HG03460 (cell line): ENCODE measurements around the gene CCBE1.
"Not testable (repeated sequence)": the region's sequence is repeated elsewhere in the genome, so short reads cannot be mapped to it uniquely, and the experiment has no call there.

ENCODE experiments used
- ATAC-seq: cut with Tn5 transposase; IDR thresholded peaks from one replicate; pipeline ENCODE4 v1.9.1; 2021; ENCODE audit not compliant: unreplicated experiment

CCBE1 gene

GRCh38 chr18:59685501-59685900 is 11.7 kb downstream of the CCBE1 start:
- no peak for ATAC-seq

GRCh38 chr18:59684777-59685176 is 12.4 kb downstream of the CCBE1 start:
- ATAC-seq, result no peak

- ATAC-seq, result no peak
Measured at GRCh38 chr18:59681521-59682004, 15.7 kb downstream of the CCBE1 start.

GRCh38 chr18:59681051-59681450 is 16.2 kb downstream of the CCBE1 start:
- no peak for ATAC-seq

GRCh38 chr18:59675346-59675745 is 21.9 kb downstream of the CCBE1 start:
- no peak for ATAC-seq

- ATAC-seq, result no peak
Measured at GRCh38 chr18:59674903-59675270, 22.3 kb downstream of the CCBE1 start.

GRCh38 chr18:59674186-59674902 is 22.9 kb downstream of the CCBE1 start:
- ATAC-seq, result no peak

- ATAC-seq, result no peak
Measured at GRCh38 chr18:59672235-59672711, 24.9 kb downstream of the CCBE1 start.

- no peak for ATAC-seq
Measured at GRCh38 chr18:59671551-59671950, 25.7 kb downstream of the CCBE1 start.

- ATAC-seq, result no peak
Measured at GRCh38 chr18:59669872-59670657, 27.2 kb downstream of the CCBE1 start.

- no peak for ATAC-seq
Measured at GRCh38 chr18:59667488-59667887, 29.7 kb downstream of the CCBE1 start.

- ATAC-seq, result not testable (repeated sequence)
Measured at GRCh38 chr18:59666007-59666402, 31.2 kb downstream of the CCBE1 start.

- ATAC-seq, result no peak
Measured at GRCh38 chr18:59665057-59666006, 31.9 kb downstream of the CCBE1 start.

GRCh38 chr18:59664329-59664728 is 32.9 kb downstream of the CCBE1 start:
- ATAC-seq, result no peak

GRCh38 chr18:59663096-59663495 is 34.1 kb downstream of the CCBE1 start:
- ATAC-seq, result no peak

- ATAC-seq, result no peak
Measured at GRCh38 chr18:59661891-59662701, 35.1 kb downstream of the CCBE1 start.

- no peak for ATAC-seq
Measured at GRCh38 chr18:59660786-59661743, 36.2 kb downstream of the CCBE1 start.

GRCh38 chr18:59660366-59660765 is 36.9 kb downstream of the CCBE1 start:
- no peak for ATAC-seq
